ENCODE results near the gene SLC25A21. TPM values are rescaled to one million over a fixed set of nuclear protein-coding genes. Genes with fewer than 3 reads are reported as not detected.

SLC25A21 gene
- total RNA-seq, 1 experiment from 2014 or later, result 7.1 TPM

GRCh38 chr14:36690311-36691040, 481.9 kb downstream of the SLC25A21 start:
- Mint-ChIP-seq H3K4me3 (no peak overlapping the region), H3K9me3 (peaks cover 8 to 10% of the 10 kb centered on the region in 2 experiments), H3K27me3 (ENCODE audit: low read depth) (peaks cover 6% of the 10 kb centered on the region; the same call in 1 of the 2 replicates), H3K36me3 (ENCODE audit: insufficient read depth in 1 of 3, low read depth in 3 of 3) (peaks cover 0 to 1% (median 0%) of the 10 kb centered on the region in 3 experiments; a peak in 2 of 7 replicates), H3K27ac (no peak overlapping the region), H3K4me1 (peaks cover 2 to 3% of the 10 kb centered on the region in 2 experiments)
- Histone ChIP-seq H3K14ac (ENCODE audit: insufficient read depth, low read length) (no peak overlapping the region), H3K4ac (ENCODE audit: low read depth, low read length) (no peak overlapping the region), H3K56ac (ENCODE audit: insufficient read length, low read depth, low read length) (no peak overlapping the region), H4K91ac (ENCODE audit: insufficient read length, low read depth, low read length) (no peak overlapping the region), H3K4me2 (ENCODE audit: insufficient read depth, insufficient read length, low read length) (no peak overlapping the region), H3K27me3 (ENCODE audit: insufficient read depth, low read length) (no peaks in the 10 kb centered on the region), H3K23me2 (ENCODE audit: insufficient read length, low read depth, low read length, poor library complexity, severe bottlenecking) (no peaks in the 10 kb centered on the region), H4K8ac (replicated peaks; ENCODE audit: insufficient read length, low read depth, low read length) (no peak overlapping the region), H3K9me3 (ENCODE audit: control insufficient read depth, low read depth, low read length) (no peaks in the 10 kb centered on the region), H2BK15ac (ENCODE audit: low read depth, low read length) (no peak overlapping the region), H3K79me2 (ENCODE audit: insufficient read depth, low read length) (no peaks in the 10 kb centered on the region), H2BK12ac (ENCODE audit: insufficient read length, low read depth, low read length) (no peak overlapping the region), H2BK5ac (ENCODE audit: insufficient read length, low read length) (no peak overlapping the region), H4K5ac (ENCODE audit: insufficient read length, low read depth, low read length) (no peak overlapping the region), H3K27ac (ENCODE audit: insufficient read length, low read depth, low read length) (no peak overlapping the region), H3K79me1 (ENCODE audit: insufficient read depth, low read depth, low read length, poor library complexity, severe bottlenecking) (no peaks in the 10 kb centered on the region), H3K18ac (ENCODE audit: insufficient read length, low read depth, low read length) (no peak overlapping the region), H2BK120ac (ENCODE audit: low read depth, low read length, poor library complexity, severe bottlenecking) (no peak overlapping the region), H2BK20ac (ENCODE audit: low read depth, low read length, poor library complexity, severe bottlenecking) (no peak overlapping the region), H3K9ac (ENCODE audit: extremely low read depth, insufficient read length, low read length) (no peak overlapping the region), H2AFZ (ENCODE audit: low read length) (no peak overlapping the region), H2AK5ac (ENCODE audit: insufficient read length, low read length) (no peak overlapping the region), H3K23ac (ENCODE audit: insufficient read length, low read depth, low read length) (no peak overlapping the region), H4K20me1 (ENCODE audit: control insufficient read depth, insufficient read depth, insufficient read length) (no peaks in the 10 kb centered on the region), H3K4me1 (ENCODE audit: insufficient read depth, low read length) (no peaks in the 10 kb centered on the region), H3T11ph (ENCODE audit: low read length) (no peak overlapping the region)
- no CpG with 5 or more reads among the region's 1 CpG for WGBS (ENCODE audit: extremely low coverage, insufficient read length, low lambda C conversion rate)
- DNase-seq, result no peak
- TF ChIP-seq CTCF (conservative IDR thresholded peaks at IDR 0.05), result no peak

Data from H9 (cell line).